Pons (tissue), 1 donor: Measurements from ENCODE around the gene PIK3C3.

Experiments
- DNase-seq: peaks from one replicate; pipeline ENCODE4 v3.0.0-alpha.2; 2016; ENCODE audit warnings: low spot score

The PIK3C3 gene

GRCh38 chr18:42126586-42126985 lies 171.6 kb downstream of the PIK3C3 start:
- no peak for DNase-seq

- no peak for DNase-seq
Measured at GRCh38 chr18:42131066-42131929, 176.3 kb downstream of the PIK3C3 start.

- DNase-seq, result no peak
Measured at GRCh38 chr18:42131930-42132244, 176.9 kb downstream of the PIK3C3 start.
